Breast epithelium (tissue), 4 donors: ENCODE results near the gene ZNF19. TPM values are rescaled to one million over a fixed set of nuclear protein-coding genes. Genes with fewer than 3 reads are reported as not detected.

Experiments
- DNase-seq, 2 donors: peaks; one replicate each; pipeline ENCODE4 v3.0.0-alpha.2; 2019; ENCODE audit warnings: low spot score in 2 of 2
- H3K27ac ChIP-seq, 2 donors: fragments of 200-600 bp; sonication (generic) in 1 of 2; one replicate each; pipeline ENCODE4 v1.5.1; 2016 to 2019; ENCODE audit warnings: mild to moderate bottlenecking in 1 of 2
- H3K27me3 ChIP-seq, 2 donors: fragments of 200-600 bp; sonication (generic) in 1 of 2; one replicate each; pipeline versions ENCODE4 v1.5.1 to v1.6.0; 2017 to 2019; ENCODE audit warnings: control low read depth in 1 of 2, mild to moderate bottlenecking in 1 of 2
- H3K36me3 ChIP-seq: fragments of 200-600 bp; one replicate; pipeline ENCODE4 v1.5.1; 2019
- H3K4me1 ChIP-seq, 2 donors: fragments of 200-600 bp; sonication (generic); one replicate each; pipeline ENCODE4 v1.5.1; 2016 to 2019; ENCODE audit warnings: control low read depth in 1 of 2
- H3K4me3 ChIP-seq, 3 donors: fragments of 200-600 bp; sonication (generic); 1 replicate in 2 of 3; 2 replicates in 1 of 3; pipeline ENCODE4 v1.5.1; 2016 to 2019; ENCODE audit warnings: mild to moderate bottlenecking in 3 of 3, moderate library complexity in 2 of 3
- H3K9me3 ChIP-seq, 2 donors: fragments of 200-600 bp; sonication (generic) in 1 of 2; one replicate each; pipeline ENCODE4 v1.5.1; 2016 to 2019; ENCODE audit warnings: control low read depth in 1 of 2
- CTCF ChIP-seq, 3 donors: fragments of 450-650 bp; IDR thresholded peaks; one replicate each; pipeline ENCODE4 v1.5.1; 2016 to 2017; ENCODE audit warnings: antibody characterized with exemption in 3 of 3, mild to moderate bottlenecking in 3 of 3, moderate library complexity in 3 of 3
- POLR2A ChIP-seq: fragments of 450-650 bp; IDR thresholded peaks from one replicate; pipeline ENCODE4 v1.6.1; 2016; ENCODE audit warnings: antibody characterized with exemption, mild to moderate bottlenecking, moderate library complexity
- POLR2AphosphoS5 ChIP-seq, 3 donors: sonication (generic); formaldehyde crosslinking; IDR thresholded peaks; one replicate each; pipeline ENCODE4 v1.6.1; 2017; ENCODE audit warnings: antibody characterized with exemption in 3 of 3
- intact Hi-C: fragments of 100-400 bp; cut with DNase I; formaldehyde crosslinking; loops from one replicate; pipeline ENCODE4 v1.15.1; 2023; ENCODE audit warnings: low total_unique reads
- total RNA-seq, 3 donors: library from RNA; depleted of rRNA; stranded (reverse); fragments of >200 nt; gene quantifications; one replicate each; pipeline ENCODE4 v1.1.0, GENCODE V29; 2016

The ZNF19 gene
- total RNA-seq, 3 donors from 2014 or later, result 16.7 to 20.2 (median 19.5) TPM

- intact Hi-C loops, result no loop called here
- peaks cover 44 to 50% of the 10 kb centered on the region in 2 donors for H3K9me3 ChIP-seq
Observed at GRCh38 chr16:71440669-71441347, 48.3 kb downstream of the ZNF19 start.

GRCh38 chr16:71439523-71439922, 49.6 kb downstream of the ZNF19 start:
- Histone ChIP-seq H3K9me3 (peaks cover 32 to 38% of the 10 kb centered on the region in 2 donors), H3K36me3 (no peaks in the 10 kb centered on the region), H3K27ac (no peak overlapping the region), H3K4me3 (no peak overlapping the region), H3K27me3 (peaks cover 0 to 38% of the 10 kb centered on the region in 2 donors), H3K4me1 (no peaks in the 10 kb centered on the region)
- intact Hi-C loops, result no loop called here
- DNase-seq, result no peak
- no peak for TF ChIP-seq POLR2A

More at GRCh38 chr16:71440669-71441347, 48.3 kb downstream of the ZNF19 start:
- DNase-seq, result no peak
- Histone ChIP-seq H3K4me1 (no peaks in the 10 kb centered on the region), H3K27me3 (peaks cover 0 to 38% of the 10 kb centered on the region in 2 donors), H3K36me3 (no peaks in the 10 kb centered on the region), H3K4me3 (no peak overlapping the region), H3K27ac (no peak overlapping the region)
- TF ChIP-seq POLR2AphosphoS5 (IDR thresholded peaks at IDR 0.05) (no peak), POLR2A (no peak)

- H3K36me3 ChIP-seq, result no peaks in the 10 kb centered on the region
- peaks cover 2 to 8% of the 10 kb centered on the region in 2 donors for H3K9me3 ChIP-seq
- peaks cover 0 to 34% of the 10 kb centered on the region in 2 donors for H3K27me3 ChIP-seq
- DNase-seq, result no peak
- no peaks in the 10 kb centered on the region for H3K4me1 ChIP-seq
- no peak overlapping the region for H3K27ac ChIP-seq
- no peak overlapping the region for H3K4me3 ChIP-seq
- intact Hi-C loops, result no loop called here
- TF ChIP-seq POLR2A (no peak), POLR2AphosphoS5 (IDR thresholded peaks at IDR 0.05) (no peak), CTCF (IDR thresholded peaks at IDR 0.05) (no peak)
Observed at GRCh38 chr16:71436473-71436872, 52.7 kb downstream of the ZNF19 start.

- Histone ChIP-seq H3K9me3 (peaks cover 0 to 8% of the 10 kb centered on the region in 2 donors), H3K4me1 (no peaks in the 10 kb centered on the region), H3K4me3 (no peak overlapping the region), H3K27me3 (peaks cover 0 to 25% of the 10 kb centered on the region in 2 donors), H3K36me3 (no peaks in the 10 kb centered on the region), H3K27ac (no peak overlapping the region)
- no peak for TF ChIP-seq POLR2AphosphoS5 (IDR thresholded peaks at IDR 0.05)
- intact Hi-C loops, result no loop called here
- no peak for DNase-seq
Observed at GRCh38 chr16:71432906-71433305, 56.2 kb downstream of the ZNF19 start.

- no peak overlapping the region for H3K27ac ChIP-seq
- TF ChIP-seq CTCF (IDR thresholded peaks at IDR 0.05) (no peak), POLR2A (no peak), POLR2AphosphoS5 (IDR thresholded peaks at IDR 0.05) (no peak)
- peaks cover 0 to 19% of the 10 kb centered on the region in 2 donors for H3K27me3 ChIP-seq
- no peak overlapping the region for H3K4me3 ChIP-seq
- peaks cover 0 to 8% of the 10 kb centered on the region in 2 donors for H3K9me3 ChIP-seq
- no peaks in the 10 kb centered on the region for H3K4me1 ChIP-seq
- no peaks in the 10 kb centered on the region for H3K36me3 ChIP-seq
- no peak for DNase-seq
- intact Hi-C loops, result no loop called here
Observed at GRCh38 chr16:71431991-71432390, 57.1 kb downstream of the ZNF19 start.

GRCh38 chr16:71431176-71431575, 57.9 kb downstream of the ZNF19 start:
- TF ChIP-seq POLR2A (no peak), CTCF (IDR thresholded peaks at IDR 0.05) (no peak), POLR2AphosphoS5 (IDR thresholded peaks at IDR 0.05) (no peak)
- H3K36me3 ChIP-seq, result no peaks in the 10 kb centered on the region
- intact Hi-C loops, result no loop called here
- no peak overlapping the region for H3K27ac ChIP-seq
- no peak for DNase-seq
- no peaks in the 10 kb centered on the region for H3K4me1 ChIP-seq
- peaks cover 0 to 8% of the 10 kb centered on the region in 2 donors for H3K9me3 ChIP-seq
- H3K4me3 ChIP-seq, result no peak overlapping the region
- H3K27me3 ChIP-seq, result peaks cover 0 to 21% of the 10 kb centered on the region in 2 donors
